HepG2 (cell line): ENCODE measurements around the gene SIK2. TPM values are rescaled to one million over a fixed set of nuclear protein-coding genes. Genes with fewer than 3 reads are reported as not detected.

Experiments
- ADNP ChIP-seq: sonication (generic); formaldehyde crosslinking; IDR thresholded peaks from 2 replicates; pipeline ENCODE4 v1.4.0; 2020; ENCODE audit warnings: missing genetic modification reagents
- CENPX ChIP-seq: sonication (generic); formaldehyde crosslinking; IDR thresholded peaks from 2 replicates; pipeline ENCODE4 v1.9.0; 2021; ENCODE audit warnings: mild to moderate bottlenecking, missing genetic modification reagents, moderate library complexity
- HDAC1 ChIP-seq: sonication (generic); formaldehyde crosslinking; IDR thresholded peaks from 2 replicates; pipeline ENCODE4 v1.5.1; 2020; ENCODE audit warnings: mild to moderate bottlenecking, missing genetic modification reagents
- SNRNP70 ChIP-seq: fragments of 200-400 bp; formaldehyde crosslinking; IDR thresholded peaks from 2 replicates; pipeline ENCODE4 v1.6.1; 2017; ENCODE audit warnings: mild to moderate bottlenecking, low read depth, low read length, moderate library complexity
- ZBTB40 ChIP-seq, 2 experiments: fragments of 450-650 bp in 1 of 2; sonication (generic) in 1 of 2; formaldehyde crosslinking in 1 of 2; IDR thresholded peaks; 2 replicates each; pipeline versions ENCODE4 v1.6.1 to v1.8.0; 2016 to 2022; ENCODE audit warnings: antibody characterized with exemption in 1 of 2, mild to moderate bottlenecking in 1 of 2, missing genetic modification reagents in 1 of 2
- ZNF143 ChIP-seq: sonication (generic); formaldehyde crosslinking; IDR thresholded peaks from 2 replicates; pipeline ENCODE4 v1.4.0; 2020; ENCODE audit warnings: missing genetic modification reagents
- ZNF260 ChIP-seq: sonication (generic); formaldehyde crosslinking; IDR thresholded peaks from 2 replicates; pipeline ENCODE4 v1.4.0; 2020; ENCODE audit warnings: missing genetic modification reagents, low read depth, mild to moderate bottlenecking, borderline replicate concordance
- ZNF318 ChIP-seq: sonication (generic); formaldehyde crosslinking; IDR thresholded peaks from 2 replicates; pipeline ENCODE4 v1.4.0; 2020; ENCODE audit warnings: mild to moderate bottlenecking, missing genetic modification reagents
- ZNF574 ChIP-seq: sonication (generic); formaldehyde crosslinking; IDR thresholded peaks from 2 replicates; pipeline ENCODE4 v1.4.0; 2020; ENCODE audit warnings: missing genetic modification reagents
- polyA plus RNA-seq, 8 experiments: library from polyadenylated mRNA; depleted of rRNA in 3 of 8; stranded (reverse) in 7 of 8; unstranded in 1 of 8; fragments of >200 nt; fragmentation: Illumina TruSeq in 4 of 8; extraction: Trizol in 4 of 8; gene quantifications; 2 replicates each; pipeline versions ENCODE4 v1.2.1 to v1.2.3, GENCODE V29; 2011 to 2016; ENCODE audit warnings: low read depth in 4 of 8, missing spikeins in 1 of 8, mixed read lengths in 1 of 8; ENCODE audit not compliant: insufficient read depth in 1 of 8
- total RNA-seq, 5 experiments: library from RNA; depleted of rRNA; stranded (reverse); fragments of >200 nt; fragmentation: Illumina TruSeq; extraction: Trizol; gene quantifications; 2 replicates each; pipeline ENCODE4 v1.2.3, GENCODE V29; 2016; ENCODE audit warnings: low read depth in 1 of 5

The SIK2 gene
- total and polyA plus RNA-seq, 2 of the 13 experiments (the other 11 are each of a cell fraction or from before 2014, with no cell fraction given), result 8.1 to 15.4 TPM

- TF ChIP-seq ZNF318 (CRISPR knock-in tag) (no peak), ZNF574 (no peak), SNRNP70 (no peak), CENPX (CRISPR knock-in tag) (no peak), ZNF260 (CRISPR knock-in tag) (no peak), ADNP (no peak), HDAC1 (no peak; the same call in 1 of the 2 replicates), ZBTB40 (IDR thresholded peaks at IDR 0.05) (no peak), ZBTB40 (CRISPR knock-in tag; IDR thresholded peaks at IDR 0.05) (no peak), ZNF143 (CRISPR knock-in tag) (no peak)
Observed at GRCh38 chr11:111633248-111633647, 31.0 kb downstream of the SIK2 start (continued).
